ENCODE measurements around the gene ZNF319. TPM values are rescaled to one million over a fixed set of nuclear protein-coding genes. Genes with fewer than 3 reads are reported as not detected.

ZNF319 gene
- total RNA-seq, 4 donors from 2014 or later = 4.4 to 16.0 (median 8.0) TPM

DNA sequence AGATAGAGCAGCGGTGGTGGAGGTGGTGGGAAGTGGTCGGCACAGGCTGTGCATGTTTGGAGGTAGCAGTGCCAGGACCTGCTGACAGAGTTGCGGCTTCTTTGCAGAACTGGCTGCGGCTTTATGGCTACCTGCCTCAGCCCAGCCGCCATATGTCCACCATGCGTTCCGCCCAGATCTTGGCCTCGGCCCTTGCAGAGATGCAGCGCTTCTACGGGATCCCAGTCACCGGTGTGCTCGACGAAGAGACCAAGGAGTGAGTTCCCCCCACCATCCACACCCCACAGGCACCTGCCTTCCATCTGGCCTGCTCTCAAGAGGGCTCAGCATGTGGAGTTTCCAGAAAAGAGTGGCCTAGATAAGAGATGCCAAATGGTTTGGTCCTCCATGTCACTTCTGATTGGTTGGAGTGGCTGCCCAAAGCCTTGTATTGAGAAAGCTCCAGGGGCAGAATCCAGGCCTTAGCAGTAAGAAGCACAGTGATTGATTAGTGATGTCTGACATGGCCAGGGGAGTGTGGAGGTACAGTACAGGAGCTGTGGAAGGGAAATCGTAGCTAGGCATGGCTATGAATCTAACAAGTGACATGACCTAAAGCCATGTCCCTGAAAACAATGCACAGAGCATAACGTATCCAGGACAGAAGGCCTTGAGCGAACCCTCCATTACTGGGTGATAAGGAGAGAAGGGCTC is 37.0 kb upstream of the ZNF319 start:
- Histone ChIP-seq H3K4me3 (no peak overlapping the region), H3K4me1 (peaks cover 0 to 25% (median 9%) of the 10 kb centered on the region in 3 donors), H3K27ac (no peak overlapping the region), H3K27me3 (no peaks in the 10 kb centered on the region), H3K36me3 (peaks cover 0 to 51% of the 10 kb centered on the region in 2 donors), H3K9me3 (no peaks in the 10 kb centered on the region)
- TF ChIP-seq, protein P1, sequence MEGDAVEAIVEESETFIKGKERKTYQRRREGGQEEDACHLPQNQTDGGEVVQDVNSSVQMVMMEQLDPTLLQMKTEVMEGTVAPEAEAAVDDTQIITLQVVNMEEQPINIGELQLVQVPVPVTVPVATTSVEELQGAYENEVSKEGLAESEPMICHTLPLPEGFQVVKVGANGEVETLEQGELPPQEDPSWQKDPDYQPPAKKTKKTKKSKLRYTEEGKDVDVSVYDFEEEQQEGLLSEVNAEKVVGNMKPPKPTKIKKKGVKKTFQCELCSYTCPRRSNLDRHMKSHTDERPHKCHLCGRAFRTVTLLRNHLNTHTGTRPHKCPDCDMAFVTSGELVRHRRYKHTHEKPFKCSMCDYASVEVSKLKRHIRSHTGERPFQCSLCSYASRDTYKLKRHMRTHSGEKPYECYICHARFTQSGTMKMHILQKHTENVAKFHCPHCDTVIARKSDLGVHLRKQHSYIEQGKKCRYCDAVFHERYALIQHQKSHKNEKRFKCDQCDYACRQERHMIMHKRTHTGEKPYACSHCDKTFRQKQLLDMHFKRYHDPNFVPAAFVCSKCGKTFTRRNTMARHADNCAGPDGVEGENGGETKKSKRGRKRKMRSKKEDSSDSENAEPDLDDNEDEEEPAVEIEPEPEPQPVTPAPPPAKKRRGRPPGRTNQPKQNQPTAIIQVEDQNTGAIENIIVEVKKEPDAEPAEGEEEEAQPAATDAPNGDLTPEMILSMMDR (IDR thresholded peaks at IDR 0.05) = no peak
- TF ChIP-seq POLR2AphosphoS5 (IDR thresholded peaks at IDR 0.05) (no peak), EP300 (IDR thresholded peaks at IDR 0.05) (no peak), POLR2A (IDR thresholded peaks at IDR 0.05) (no peak)
- no peak for ATAC-seq
- 87 to 98% methylated on average over 3 to 8 of the region's 16 CpGs for WGBS, 2 donors (ENCODE audit: low coverage in 1 of 2)

DNA sequence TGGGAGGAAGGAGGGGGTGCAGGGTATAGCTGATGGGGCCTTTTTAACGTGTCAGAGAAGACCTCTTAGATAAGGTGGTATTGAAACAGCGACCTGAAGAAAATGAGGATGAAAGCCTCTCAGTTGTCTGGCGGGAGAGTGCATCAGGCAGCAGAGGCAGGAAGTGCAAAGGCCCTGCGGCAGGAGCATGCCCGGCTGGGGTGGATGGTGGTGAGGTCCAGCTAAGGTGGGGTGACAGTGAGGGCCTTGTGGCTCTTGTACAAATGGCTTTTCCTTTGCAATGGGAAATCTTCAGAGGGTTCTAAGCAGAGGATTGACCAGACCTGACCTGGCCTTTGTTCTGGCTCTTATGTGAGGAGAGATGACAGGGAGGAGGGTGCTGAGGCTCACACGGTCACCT is 36.5 kb upstream of the ZNF319 start:
- Histone ChIP-seq H3K36me3 (peaks cover 0 to 45% of the 10 kb centered on the region in 2 donors), H3K4me3 (no peak overlapping the region), H3K4me1 (peaks cover 0 to 30% (median 9%) of the 10 kb centered on the region in 3 donors), H3K9me3 (no peaks in the 10 kb centered on the region), H3K27ac (no peak overlapping the region), H3K27me3 (no peaks in the 10 kb centered on the region)
- WGBS, 2 donors (ENCODE audit: low coverage in 1 of 2) = 78 to 96% methylated on average over 3 to 4 of the region's 6 CpGs
- TF ChIP-seq POLR2A (IDR thresholded peaks at IDR 0.05) (no peak), POLR2AphosphoS5 (IDR thresholded peaks at IDR 0.05) (no peak), EP300 (IDR thresholded peaks at IDR 0.05) (no peak)
- TF ChIP-seq, protein P1 (IDR thresholded peaks at IDR 0.05) = no peak
- no peak for ATAC-seq

DNA sequence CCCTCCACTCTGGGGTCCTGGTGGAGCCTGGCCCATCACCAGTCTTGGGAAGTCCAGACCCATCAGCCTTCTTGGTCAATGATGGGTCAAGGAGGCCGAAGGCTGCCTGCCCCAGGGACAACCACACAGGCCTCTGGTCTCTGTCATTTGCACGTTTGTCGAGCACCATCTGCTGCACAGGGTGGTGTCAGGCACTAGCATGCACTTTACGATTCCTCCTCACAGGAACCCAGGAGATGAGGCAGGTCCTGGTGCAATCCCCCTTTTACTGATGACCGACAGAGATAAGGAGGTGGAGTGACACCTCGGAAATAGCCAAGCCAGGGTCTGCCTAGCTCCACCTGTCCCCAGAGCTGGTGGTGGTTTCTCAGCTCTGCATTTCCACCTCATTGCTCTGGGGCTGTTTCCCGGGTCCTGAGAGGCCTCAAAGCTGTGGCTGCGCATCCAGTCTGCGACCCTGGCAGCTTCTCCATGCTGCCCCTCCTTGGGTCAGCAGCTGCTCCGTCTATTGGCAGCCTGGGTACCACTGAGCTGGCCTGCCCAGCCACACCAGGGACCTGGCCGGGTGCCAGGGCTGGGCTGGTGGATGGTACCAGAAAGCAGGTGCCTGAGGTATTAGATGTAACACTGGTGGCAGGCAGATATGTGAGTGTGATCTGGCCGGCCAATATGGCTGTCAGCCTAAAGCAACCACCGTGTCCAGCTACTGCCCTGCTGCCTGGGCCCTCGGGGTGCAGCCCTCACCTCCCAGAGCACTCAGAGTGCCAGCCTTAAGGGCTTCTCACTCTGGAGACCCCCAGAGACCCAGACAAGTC is 35.1 kb upstream of the ZNF319 start:
- no peak for ATAC-seq
- Histone ChIP-seq H3K27me3 (no peaks in the 10 kb centered on the region), H3K9me3 (no peaks in the 10 kb centered on the region), H3K4me1 (peaks cover 0 to 43% (median 12%) of the 10 kb centered on the region in 3 donors), H3K4me3 (no peak overlapping the region), H3K36me3 (peaks cover 0 to 31% of the 10 kb centered on the region in 2 donors), H3K27ac (no peak overlapping the region)
- no peak for TF ChIP-seq EP300 (IDR thresholded peaks at IDR 0.05)
- TF ChIP-seq, protein P1 (IDR thresholded peaks at IDR 0.05) = no peak
- no peak for TF ChIP-seq POLR2A (IDR thresholded peaks at IDR 0.05)
- no peak for TF ChIP-seq POLR2AphosphoS5 (IDR thresholded peaks at IDR 0.05)
- 86% methylated on average over 4 of the region's 14 CpGs; no CpG with 5 or more reads in 1 of the 2 donors for WGBS, 2 donors (ENCODE audit: low coverage in 1 of 2)

DNA sequence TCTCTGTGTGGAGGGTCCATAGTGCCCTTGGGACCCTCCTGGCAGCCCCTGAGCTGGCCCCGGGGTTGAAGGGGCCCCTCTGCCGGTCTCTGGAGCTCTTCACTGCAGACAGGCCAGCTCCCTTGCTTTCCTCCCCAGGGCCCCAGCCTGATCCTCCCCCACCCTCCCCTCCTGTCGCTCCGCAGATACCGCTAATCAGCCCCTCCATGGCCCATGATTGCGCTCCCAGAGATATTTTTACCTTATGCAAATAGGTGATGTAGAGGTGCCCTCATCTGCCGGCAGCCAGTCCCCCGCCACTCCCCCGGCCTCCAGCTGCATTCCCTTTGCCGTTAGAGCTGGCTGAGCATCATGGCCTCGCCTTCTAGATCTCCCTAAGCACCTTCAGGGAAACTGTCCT is 34.3 kb upstream of the ZNF319 start:
- H3K27ac ChIP-seq = no peak overlapping the region
- H3K4me1 ChIP-seq = peaks cover 0 to 48% (median 12%) of the 10 kb centered on the region in 3 donors
- 80% methylated on average over 1 of the region's 11 CpGs; no CpG with 5 or more reads in 1 of the 2 donors for WGBS, 2 donors (ENCODE audit: low coverage in 1 of 2)

More for the DNA sequence above, 34.3 kb upstream of the ZNF319 start:
- Histone ChIP-seq H3K27me3 (no peaks in the 10 kb centered on the region), H3K36me3 (peaks cover 0 to 23% of the 10 kb centered on the region in 2 donors), H3K4me3 (no peak overlapping the region), H3K9me3 (no peaks in the 10 kb centered on the region)
- TF ChIP-seq POLR2AphosphoS5 (IDR thresholded peaks at IDR 0.05) = no peak
- no peak for TF ChIP-seq POLR2A (IDR thresholded peaks at IDR 0.05)
- TF ChIP-seq, protein P1 (IDR thresholded peaks at IDR 0.05) = no peak
- no peak for TF ChIP-seq EP300 (IDR thresholded peaks at IDR 0.05)
- ATAC-seq = no peak
